Chondrocyte (in vitro differentiated cells): Measurements from ENCODE around the gene CCR4. TPM values are rescaled to one million over a fixed set of nuclear protein-coding genes. Genes with fewer than 3 reads are reported as not detected.
"Not testable (repeated sequence)": the region's sequence is repeated elsewhere in the genome, so short reads cannot be mapped to it uniquely, and the experiment has no call there.

Experiments used
- DNase-seq: peaks from one replicate; pipeline ENCODE4 v3.0.0; 2021; ENCODE audit warnings: mixed read lengths, low spot score
- H3K27ac Mint-ChIP-seq: one replicate; pipeline ENCODE4 v1.8.0; 2021; ENCODE audit warnings: mild to moderate bottlenecking, moderate library complexity, mixed read lengths; ENCODE audit not compliant: unreplicated experiment
- H3K27me3 Mint-ChIP-seq: 2 replicates; pipeline ENCODE4 v1.8.0; 2021; ENCODE audit warnings: low read depth, mixed read lengths
- H3K36me3 Mint-ChIP-seq: 2 replicates; pipeline ENCODE4 v1.8.0; 2021; ENCODE audit warnings: low read depth, mixed read lengths
- H3K4me1 Mint-ChIP-seq: 2 replicates; pipeline ENCODE4 v1.8.0; 2021; ENCODE audit warnings: low read depth, mild to moderate bottlenecking, mixed read lengths
- H3K4me3 Mint-ChIP-seq: one replicate; pipeline ENCODE4 v1.8.0; 2021; ENCODE audit warnings: mild to moderate bottlenecking, moderate library complexity, mixed read lengths; ENCODE audit not compliant: unreplicated experiment
- H3K9me3 Mint-ChIP-seq: 2 replicates; pipeline ENCODE4 v1.8.0; 2021; ENCODE audit warnings: low read depth, mixed read lengths
- total RNA-seq: library from RNA; stranded (reverse); gene quantifications from 3 replicates; pipeline ENCODE4 v1.2.1, GENCODE V29; 2021
- TF ChIP-seq, protein P1 (sequence below): fragments of 200-600 bp; sonication (generic); IDR thresholded peaks from 2 replicates; pipeline ENCODE4 v1.5.0; 2021; ENCODE audit warnings: antibody characterized with exemption, mild to moderate bottlenecking, moderate library complexity

The CCR4 gene
- total RNA-seq, 1 donor from 2014 or later = not detected

DNA sequence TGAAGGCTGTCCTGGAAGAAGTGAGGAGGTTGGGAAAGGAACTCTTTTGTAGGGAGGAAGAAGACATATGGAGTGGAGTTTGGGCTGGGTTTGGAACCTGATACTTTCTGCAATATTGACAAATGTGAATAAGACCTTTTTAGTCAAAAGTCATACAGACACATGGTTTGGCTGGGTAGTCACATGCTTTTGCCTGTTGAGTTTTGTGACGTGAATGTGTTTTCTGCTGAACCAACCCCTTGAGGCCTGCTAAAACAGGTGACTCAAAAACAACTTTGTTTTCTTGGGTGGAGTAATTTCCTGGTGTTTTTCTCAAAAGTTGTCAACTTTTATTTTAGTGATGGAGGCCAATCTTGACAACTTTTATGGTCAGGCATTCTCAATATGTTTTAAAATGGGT, 39.4 kb upstream of the CCR4 start:
- H3K4me1 Mint-ChIP-seq = peaks cover 11% of the 10 kb centered on the region
- no peaks in the 10 kb centered on the region for H3K9me3 Mint-ChIP-seq
- H3K36me3 Mint-ChIP-seq = no peaks in the 10 kb centered on the region
- no peak for DNase-seq
- H3K27me3 Mint-ChIP-seq = peaks cover 2% of the 10 kb centered on the region
- H3K27ac Mint-ChIP-seq = no peak overlapping the region
- H3K4me3 Mint-ChIP-seq = no peak overlapping the region
- TF ChIP-seq, protein P1, sequence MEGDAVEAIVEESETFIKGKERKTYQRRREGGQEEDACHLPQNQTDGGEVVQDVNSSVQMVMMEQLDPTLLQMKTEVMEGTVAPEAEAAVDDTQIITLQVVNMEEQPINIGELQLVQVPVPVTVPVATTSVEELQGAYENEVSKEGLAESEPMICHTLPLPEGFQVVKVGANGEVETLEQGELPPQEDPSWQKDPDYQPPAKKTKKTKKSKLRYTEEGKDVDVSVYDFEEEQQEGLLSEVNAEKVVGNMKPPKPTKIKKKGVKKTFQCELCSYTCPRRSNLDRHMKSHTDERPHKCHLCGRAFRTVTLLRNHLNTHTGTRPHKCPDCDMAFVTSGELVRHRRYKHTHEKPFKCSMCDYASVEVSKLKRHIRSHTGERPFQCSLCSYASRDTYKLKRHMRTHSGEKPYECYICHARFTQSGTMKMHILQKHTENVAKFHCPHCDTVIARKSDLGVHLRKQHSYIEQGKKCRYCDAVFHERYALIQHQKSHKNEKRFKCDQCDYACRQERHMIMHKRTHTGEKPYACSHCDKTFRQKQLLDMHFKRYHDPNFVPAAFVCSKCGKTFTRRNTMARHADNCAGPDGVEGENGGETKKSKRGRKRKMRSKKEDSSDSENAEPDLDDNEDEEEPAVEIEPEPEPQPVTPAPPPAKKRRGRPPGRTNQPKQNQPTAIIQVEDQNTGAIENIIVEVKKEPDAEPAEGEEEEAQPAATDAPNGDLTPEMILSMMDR = no peak

DNA sequence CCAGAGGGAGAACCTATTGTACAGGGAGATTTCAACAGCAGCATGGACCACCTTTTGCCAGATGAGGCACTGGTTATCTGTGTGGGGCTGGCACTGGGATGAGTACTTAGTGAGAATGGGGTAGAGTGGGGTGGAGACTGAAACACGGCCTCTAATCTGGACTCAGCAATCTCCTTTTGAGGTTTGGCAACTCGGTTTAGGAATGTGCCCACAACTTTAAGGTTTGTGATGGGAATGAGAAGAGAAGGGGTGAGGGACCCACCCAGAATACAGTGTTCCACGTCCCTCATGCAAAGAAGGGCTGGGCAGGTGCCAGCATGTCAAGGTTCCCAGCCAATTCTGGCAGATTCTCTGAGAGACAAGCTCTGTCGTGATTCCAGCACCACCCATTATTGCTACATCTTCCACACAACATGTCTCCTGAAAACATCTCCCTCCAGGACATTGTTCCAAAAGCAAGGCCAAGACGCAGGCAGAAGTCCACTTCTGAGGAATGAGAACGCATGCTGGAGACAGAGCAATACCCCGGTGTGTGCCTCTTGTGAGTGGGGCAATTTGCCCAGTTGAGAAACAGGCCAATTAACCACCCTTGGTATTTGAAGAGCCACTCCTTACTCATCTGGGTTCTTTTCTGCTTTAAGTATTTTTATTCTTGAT, 37.5 kb upstream of the CCR4 start:
- peaks cover 6% of the 10 kb centered on the region for H3K27me3 Mint-ChIP-seq
- H3K9me3 Mint-ChIP-seq = no peaks in the 10 kb centered on the region
- peaks cover 11% of the 10 kb centered on the region for H3K4me1 Mint-ChIP-seq
- no peaks in the 10 kb centered on the region for H3K36me3 Mint-ChIP-seq
- no peak overlapping the region for H3K27ac Mint-ChIP-seq
- TF ChIP-seq, protein P1 = no peak
- no peak overlapping the region for H3K4me3 Mint-ChIP-seq
- DNase-seq = no peak

DNA sequence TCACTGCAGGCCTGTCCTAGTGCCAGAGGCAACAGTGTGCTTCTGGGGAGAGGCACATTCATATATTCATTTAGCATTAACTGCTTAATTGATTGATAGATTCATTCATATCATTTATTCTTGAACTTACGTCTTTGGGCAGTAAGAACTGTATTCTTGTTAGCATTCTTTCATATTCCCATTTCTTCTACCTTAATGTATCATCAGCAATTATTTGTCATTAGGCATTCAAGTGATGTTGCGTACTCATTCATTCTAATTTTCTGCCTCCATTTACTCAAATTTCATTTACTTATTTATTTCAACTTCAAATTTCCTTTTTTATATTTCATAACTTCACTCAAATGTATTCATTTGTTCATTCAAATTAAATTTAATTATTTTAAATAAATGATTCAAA, 31.5 kb upstream of the CCR4 start:
- H3K9me3 Mint-ChIP-seq = no peaks in the 10 kb centered on the region
- H3K4me1 Mint-ChIP-seq = no peaks in the 10 kb centered on the region
- H3K4me3 Mint-ChIP-seq = no peak overlapping the region
- no peak overlapping the region for H3K27ac Mint-ChIP-seq
- peaks cover 15% of the 10 kb centered on the region for H3K27me3 Mint-ChIP-seq
- TF ChIP-seq, protein P1 = no peak
- H3K36me3 Mint-ChIP-seq = no peaks in the 10 kb centered on the region
- no peak for DNase-seq

DNA sequence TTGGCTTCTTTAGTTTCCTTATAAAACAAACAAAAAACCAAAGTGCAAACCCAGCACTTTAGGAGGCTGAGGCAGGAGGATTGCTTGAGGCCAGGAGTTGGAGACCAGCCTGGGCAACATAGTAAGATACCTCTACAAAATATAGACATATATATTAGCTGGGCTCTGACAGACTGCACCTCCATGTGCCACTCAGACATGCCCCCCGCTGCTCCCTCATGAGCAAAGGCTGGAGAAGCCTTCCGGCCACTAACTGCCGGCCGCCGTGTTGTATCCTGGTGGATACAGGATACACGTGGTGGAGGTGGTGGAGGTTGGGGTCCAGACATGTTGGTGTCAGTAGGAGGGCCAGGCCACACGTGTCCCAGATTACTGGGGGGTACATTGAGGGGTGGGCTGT, 29.4 kb upstream of the CCR4 start:
- DNase-seq = no peak
- no peak overlapping the region for H3K27ac Mint-ChIP-seq
- peaks cover 13% of the 10 kb centered on the region for H3K27me3 Mint-ChIP-seq
- no peaks in the 10 kb centered on the region for H3K9me3 Mint-ChIP-seq
- TF ChIP-seq, protein P1 = no peak
- H3K36me3 Mint-ChIP-seq = no peaks in the 10 kb centered on the region
- no peaks in the 10 kb centered on the region for H3K4me1 Mint-ChIP-seq
- no peak overlapping the region for H3K4me3 Mint-ChIP-seq

DNA sequence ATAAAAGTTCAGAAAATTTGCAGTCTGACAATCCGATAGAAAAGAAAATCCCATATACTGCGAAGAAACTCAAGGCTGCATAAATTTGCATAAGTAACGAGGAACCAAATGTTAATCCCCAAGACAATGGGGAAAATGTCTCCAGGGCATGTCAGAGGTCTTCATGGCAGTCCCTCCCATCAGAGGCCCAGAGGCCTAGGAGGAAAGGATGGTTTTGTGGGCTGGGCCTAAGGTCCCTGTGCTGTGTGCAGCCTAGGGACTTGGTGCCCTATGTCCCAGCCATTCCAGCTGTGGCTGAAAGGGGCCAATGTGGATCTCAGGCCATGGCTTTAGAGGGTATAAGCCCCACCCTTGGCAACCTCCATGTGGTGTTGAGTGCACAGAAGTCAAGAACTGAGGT, 21.3 kb upstream of the CCR4 start:
- Mint-ChIP-seq H3K27ac (no peak overlapping the region), H3K4me1 (no peaks in the 10 kb centered on the region), H3K36me3 (no peaks in the 10 kb centered on the region), H3K9me3 (peaks cover 7% of the 10 kb centered on the region), H3K4me3 (no peak overlapping the region), H3K27me3 (peaks cover 2% of the 10 kb centered on the region)
- DNase-seq = no peak
- TF ChIP-seq, protein P1 = no peak

DNA sequence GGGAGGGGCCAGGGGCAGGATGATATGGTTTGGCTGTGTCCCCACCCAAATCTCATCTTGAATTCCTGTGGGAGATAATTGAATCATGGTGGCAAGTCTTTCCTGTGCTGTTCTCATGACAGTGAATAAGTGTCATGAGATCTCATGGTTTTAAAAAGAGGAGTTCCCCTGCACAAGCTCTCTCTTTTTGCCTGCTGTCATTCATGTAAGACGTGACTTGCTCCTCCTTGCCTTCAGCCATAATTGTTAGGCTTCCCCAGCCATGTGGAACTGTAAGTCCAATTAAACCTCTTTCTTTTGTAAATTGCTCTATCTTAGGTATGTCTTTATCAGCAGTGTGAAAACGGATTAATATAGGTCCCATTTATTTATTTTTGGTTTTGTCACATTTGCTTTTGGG, 20.2 kb upstream of the CCR4 start:
- H3K27me3 Mint-ChIP-seq, H3K4me1 Mint-ChIP-seq, H3K27ac Mint-ChIP-seq, DNase-seq, H3K4me3 Mint-ChIP-seq, H3K36me3 Mint-ChIP-seq: not testable (repeated sequence)
- H3K9me3 Mint-ChIP-seq = peaks cover 10% of the 10 kb centered on the region
